Breast epithelium (tissue), 4 donors: ENCODE measurements around the gene PCSK5. TPM values are rescaled to one million over a fixed set of nuclear protein-coding genes. Genes with fewer than 3 reads are reported as not detected.

ENCODE experiments used
- DNase-seq, 2 donors: peaks; one replicate each; pipeline ENCODE4 v3.0.0-alpha.2; 2019; ENCODE audit warnings: low spot score in 2 of 2
- H3K27ac ChIP-seq, 2 donors: fragments of 200-600 bp; sonication (generic) in 1 of 2; one replicate each; pipeline ENCODE4 v1.5.1; 2016 to 2019; ENCODE audit warnings: mild to moderate bottlenecking in 1 of 2
- H3K27me3 ChIP-seq, 2 donors: fragments of 200-600 bp; sonication (generic) in 1 of 2; one replicate each; pipeline versions ENCODE4 v1.5.1 to v1.6.0; 2017 to 2019; ENCODE audit warnings: control low read depth in 1 of 2, mild to moderate bottlenecking in 1 of 2
- H3K36me3 ChIP-seq: fragments of 200-600 bp; one replicate; pipeline ENCODE4 v1.5.1; 2019
- H3K4me1 ChIP-seq, 2 donors: fragments of 200-600 bp; sonication (generic); one replicate each; pipeline ENCODE4 v1.5.1; 2016 to 2019; ENCODE audit warnings: control low read depth in 1 of 2
- H3K4me3 ChIP-seq, 3 donors: fragments of 200-600 bp; sonication (generic); 1 replicate in 2 of 3; 2 replicates in 1 of 3; pipeline ENCODE4 v1.5.1; 2016 to 2019; ENCODE audit warnings: mild to moderate bottlenecking in 3 of 3, moderate library complexity in 2 of 3
- H3K9me3 ChIP-seq, 2 donors: fragments of 200-600 bp; sonication (generic) in 1 of 2; one replicate each; pipeline ENCODE4 v1.5.1; 2016 to 2019; ENCODE audit warnings: control low read depth in 1 of 2
- POLR2A ChIP-seq: fragments of 450-650 bp; IDR thresholded peaks from one replicate; pipeline ENCODE4 v1.6.1; 2016; ENCODE audit warnings: antibody characterized with exemption, mild to moderate bottlenecking, moderate library complexity
- POLR2AphosphoS5 ChIP-seq, 3 donors: sonication (generic); formaldehyde crosslinking; IDR thresholded peaks; one replicate each; pipeline ENCODE4 v1.6.1; 2017; ENCODE audit warnings: antibody characterized with exemption in 3 of 3
- intact Hi-C: fragments of 100-400 bp; cut with DNase I; formaldehyde crosslinking; loops from one replicate; pipeline ENCODE4 v1.15.1; 2023; ENCODE audit warnings: low total_unique reads
- total RNA-seq, 3 donors: library from RNA; depleted of rRNA; stranded (reverse); fragments of >200 nt; gene quantifications; one replicate each; pipeline ENCODE4 v1.1.0, GENCODE V29; 2016
- TF ChIP-seq, protein P1 (sequence below), 3 donors: fragments of 450-650 bp; IDR thresholded peaks; one replicate each; pipeline ENCODE4 v1.5.1; 2016 to 2017; ENCODE audit warnings: antibody characterized with exemption in 3 of 3, mild to moderate bottlenecking in 3 of 3, moderate library complexity in 3 of 3

The PCSK5 gene
- total RNA-seq, 3 donors from 2014 or later = 12.7 to 21.0 (median 19.0) TPM

DNA sequence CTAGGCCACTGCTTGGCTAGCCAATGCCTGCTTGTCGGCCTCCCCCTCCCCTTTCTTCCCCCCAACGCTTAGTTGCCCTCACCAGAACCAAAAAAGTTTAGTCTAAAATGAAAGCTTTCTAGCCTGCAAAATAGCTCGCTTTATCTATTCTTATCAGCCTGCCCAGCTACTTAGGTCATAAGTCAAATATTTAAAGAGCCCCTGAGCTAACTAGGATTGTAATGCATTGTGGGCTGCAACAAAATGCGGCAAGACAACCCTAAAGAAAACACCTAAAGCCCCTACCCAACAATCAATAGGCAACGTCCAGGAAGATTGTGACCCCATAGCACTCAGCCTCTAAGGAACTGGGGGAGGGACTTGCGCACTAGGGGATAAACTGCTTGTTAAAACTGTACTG is 38.6 kb upstream of the PCSK5 start:
- Histone ChIP-seq H3K27me3 (no peaks in the 10 kb centered on the region), H3K4me3 (no peak overlapping the region), H3K27ac (no peak overlapping the region), H3K36me3 (no peaks in the 10 kb centered on the region), H3K9me3 (no peaks in the 10 kb centered on the region), H3K4me1 (no peaks in the 10 kb centered on the region)
- intact Hi-C loops = no loop called here
- no peak for DNase-seq
- TF ChIP-seq, protein P1, sequence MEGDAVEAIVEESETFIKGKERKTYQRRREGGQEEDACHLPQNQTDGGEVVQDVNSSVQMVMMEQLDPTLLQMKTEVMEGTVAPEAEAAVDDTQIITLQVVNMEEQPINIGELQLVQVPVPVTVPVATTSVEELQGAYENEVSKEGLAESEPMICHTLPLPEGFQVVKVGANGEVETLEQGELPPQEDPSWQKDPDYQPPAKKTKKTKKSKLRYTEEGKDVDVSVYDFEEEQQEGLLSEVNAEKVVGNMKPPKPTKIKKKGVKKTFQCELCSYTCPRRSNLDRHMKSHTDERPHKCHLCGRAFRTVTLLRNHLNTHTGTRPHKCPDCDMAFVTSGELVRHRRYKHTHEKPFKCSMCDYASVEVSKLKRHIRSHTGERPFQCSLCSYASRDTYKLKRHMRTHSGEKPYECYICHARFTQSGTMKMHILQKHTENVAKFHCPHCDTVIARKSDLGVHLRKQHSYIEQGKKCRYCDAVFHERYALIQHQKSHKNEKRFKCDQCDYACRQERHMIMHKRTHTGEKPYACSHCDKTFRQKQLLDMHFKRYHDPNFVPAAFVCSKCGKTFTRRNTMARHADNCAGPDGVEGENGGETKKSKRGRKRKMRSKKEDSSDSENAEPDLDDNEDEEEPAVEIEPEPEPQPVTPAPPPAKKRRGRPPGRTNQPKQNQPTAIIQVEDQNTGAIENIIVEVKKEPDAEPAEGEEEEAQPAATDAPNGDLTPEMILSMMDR (IDR thresholded peaks at IDR 0.05) = no peak
- TF ChIP-seq POLR2AphosphoS5 (IDR thresholded peaks at IDR 0.05) = no peak
- TF ChIP-seq POLR2A = no peak

DNA sequence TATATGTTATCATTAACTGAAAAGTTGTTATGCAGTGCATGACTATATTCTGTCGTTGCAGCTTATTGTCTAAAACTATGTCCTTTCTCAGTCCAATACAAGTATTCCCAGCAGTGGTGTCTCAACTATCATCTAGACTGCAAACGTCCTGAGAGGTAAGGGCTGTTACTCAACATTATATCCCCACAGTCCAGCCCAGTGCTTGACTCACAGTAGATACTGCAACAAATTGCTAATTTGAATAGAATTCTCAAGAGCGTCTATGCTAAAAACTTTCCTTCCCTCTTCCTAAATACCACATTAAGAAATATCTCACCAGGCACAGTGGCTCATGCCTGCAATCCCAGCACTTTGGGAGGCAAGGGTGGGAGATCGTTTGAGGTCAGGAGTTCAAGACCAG is 37.7 kb upstream of the PCSK5 start:
- H3K9me3 ChIP-seq = no peaks in the 10 kb centered on the region
- intact Hi-C loops = no loop called here
- H3K27me3 ChIP-seq = no peaks in the 10 kb centered on the region
- H3K27ac ChIP-seq = no peak overlapping the region
- TF ChIP-seq POLR2AphosphoS5 (IDR thresholded peaks at IDR 0.05) = no peak
- TF ChIP-seq, protein P1 (IDR thresholded peaks at IDR 0.05) = no peak
- no peak for TF ChIP-seq POLR2A
- DNase-seq = no peak
- H3K4me1 ChIP-seq = no peaks in the 10 kb centered on the region
- no peak overlapping the region for H3K4me3 ChIP-seq
- H3K36me3 ChIP-seq = no peaks in the 10 kb centered on the region

DNA sequence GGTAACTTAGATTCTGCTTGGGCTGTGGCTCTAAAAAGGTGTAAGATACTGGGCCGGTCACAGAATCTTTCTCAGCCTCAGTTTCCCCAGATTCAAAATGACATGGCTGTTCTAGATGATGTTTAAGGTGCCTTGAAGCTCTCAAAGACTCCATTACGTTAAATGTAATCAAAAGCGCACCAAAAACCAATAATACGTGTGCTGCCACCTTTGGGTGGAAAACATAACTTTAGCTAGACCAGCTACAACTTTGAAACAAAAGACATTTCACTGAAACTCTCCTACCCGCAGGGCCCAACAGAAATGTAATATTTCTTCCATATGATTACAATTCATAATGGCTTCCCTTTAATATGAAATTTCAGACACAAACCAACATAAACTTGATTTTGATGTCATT is 35.0 kb upstream of the PCSK5 start:
- Histone ChIP-seq H3K27me3 (no peaks in the 10 kb centered on the region), H3K4me1 (no peaks in the 10 kb centered on the region), H3K4me3 (no peak overlapping the region), H3K36me3 (no peaks in the 10 kb centered on the region), H3K9me3 (no peaks in the 10 kb centered on the region), H3K27ac (no peak overlapping the region)
- DNase-seq = no peak
- no peak for TF ChIP-seq POLR2A
- TF ChIP-seq POLR2AphosphoS5 (IDR thresholded peaks at IDR 0.05) = no peak
- TF ChIP-seq, protein P1 (IDR thresholded peaks at IDR 0.05) = peak; percentile 14 to 25 (median 14)
- intact Hi-C loops = no loop called here

DNA sequence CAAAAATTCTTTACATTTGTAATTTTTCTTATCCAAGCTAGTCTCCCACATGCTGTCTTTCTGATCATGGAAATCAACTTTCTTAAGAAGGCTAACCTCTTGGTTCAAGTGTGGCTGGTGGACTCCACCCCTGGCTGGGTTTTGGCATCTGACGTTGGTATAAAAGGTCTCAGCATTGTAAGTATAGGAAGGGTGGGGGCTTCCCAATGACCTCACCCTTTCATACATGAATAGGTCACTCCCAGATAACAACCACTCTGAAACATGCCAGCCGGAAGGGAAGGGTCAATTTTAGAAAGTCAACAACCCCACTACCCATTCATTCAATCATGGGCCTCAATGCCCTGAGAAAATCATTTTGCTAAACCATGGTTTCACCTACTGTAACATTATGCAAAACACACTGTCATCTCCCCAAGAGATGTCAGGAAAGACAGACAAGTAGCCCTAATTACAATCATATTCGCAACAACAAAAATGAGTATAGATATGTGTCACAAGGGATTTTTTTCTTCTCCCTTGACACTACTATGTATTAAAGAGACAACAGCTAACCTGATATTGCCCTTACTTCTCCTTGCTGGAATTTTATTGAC is 31.9 kb upstream of the PCSK5 start:
- Histone ChIP-seq H3K36me3 (no peaks in the 10 kb centered on the region), H3K9me3 (no peaks in the 10 kb centered on the region), H3K27ac (no peak overlapping the region), H3K27me3 (no peaks in the 10 kb centered on the region), H3K4me1 (no peaks in the 10 kb centered on the region), H3K4me3 (no peak overlapping the region)
- TF ChIP-seq POLR2A (no peak), POLR2AphosphoS5 (IDR thresholded peaks at IDR 0.05) (no peak)
- intact Hi-C loops = no loop called here
- DNase-seq = no peak

DNA sequence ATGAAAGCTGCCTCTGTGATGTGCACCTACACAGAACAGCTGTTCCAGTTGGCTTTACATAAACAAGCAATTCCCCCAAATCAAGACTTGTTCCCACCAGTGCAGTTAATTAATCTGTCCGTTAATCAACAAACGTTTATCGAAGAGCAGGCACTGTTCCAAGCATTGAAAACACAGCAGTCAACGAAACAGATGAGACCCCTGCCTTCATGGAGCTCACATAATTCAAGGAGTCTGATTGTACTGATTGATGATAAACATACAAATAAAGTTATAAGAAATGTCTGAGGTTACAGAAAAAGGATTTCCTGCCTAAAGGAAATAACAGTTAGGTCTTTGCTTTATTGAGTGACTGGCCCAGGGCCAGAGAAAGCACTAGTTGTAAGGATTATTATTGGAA is 26.2 kb upstream of the PCSK5 start:
- Histone ChIP-seq H3K27me3 (no peaks in the 10 kb centered on the region), H3K36me3 (no peaks in the 10 kb centered on the region), H3K4me3 (no peak overlapping the region), H3K4me1 (no peaks in the 10 kb centered on the region), H3K9me3 (no peaks in the 10 kb centered on the region), H3K27ac (no peak overlapping the region)
- no peak for DNase-seq
- TF ChIP-seq POLR2AphosphoS5 (IDR thresholded peaks at IDR 0.05) (no peak), POLR2A (no peak)
- TF ChIP-seq, protein P1 (IDR thresholded peaks at IDR 0.05) = no peak
- intact Hi-C loops = no loop called here
